Endothelial cell of umbilical vein (primary cell): ENCODE results near the gene ANKRD44. TPM values are rescaled to one million over a fixed set of nuclear protein-coding genes. Genes with fewer than 3 reads are reported as not detected.

Experiments used
- BruUV-seq: library from RNA; stranded (reverse); fragments of 400-500 nt; replicated peaks from 2 replicates; lab custom pipeline; 2021; lab: Mats Ljungman, UMichigan
- CTCF ChIA-PET: fragments of 300-600, 350-600 bp; sonication (Branson Sonifier 250); formaldehyde crosslinking; loops from one replicate; lab custom pipeline; 2021; ENCODE audit warnings: antibody characterized with exemption, inconsistent platforms; lab: Charles Lee
- POLR2A ChIA-PET: fragments of 300-600, 350-600 bp; sonication (Branson Sonifier 250); formaldehyde crosslinking; loops from one replicate; lab custom pipeline; 2021; ENCODE audit warnings: antibody characterized with exemption, inconsistent platforms; lab: Charles Lee
- DNase-seq: peaks from one replicate; pipeline ENCODE4 v3.0.0-alpha.2; 2011; ENCODE audit warnings: low read depth, low spot score
- FAIRE-seq: peaks from 2 replicates; lab custom pipeline; 2011; peaks lifted over from hg19 to GRCh38; lab: Jason Lieb, UNC
- H2AFZ ChIP-seq: 2 replicates; pipeline ENCODE4 v1.6.0; 2012; ENCODE audit warnings: low read depth, low read length, control low read depth, inconsistent platforms
- H3K27ac ChIP-seq: 2 replicates; pipeline ENCODE4 v1.5.1; 2011; ENCODE audit warnings: low read depth, mild to moderate bottlenecking, control low read depth, low read length, moderate library complexity; ENCODE audit not compliant: insufficient read depth
- H3K27me3 ChIP-seq, 2 experiments: 2 replicates each; pipeline versions ENCODE4 v1.6.0 to v1.6.1; 2011; ENCODE audit warnings: low read length in 2 of 2, mixed read lengths in 1 of 2; ENCODE audit not compliant: control insufficient read depth in 2 of 2, insufficient read depth in 2 of 2
- H3K36me3 ChIP-seq, 2 experiments: 2 replicates in 1 of 2; 3 replicates in 1 of 2; pipeline ENCODE4 v1.5.1; 2011; ENCODE audit warnings: low read length in 2 of 2, mild to moderate bottlenecking in 1 of 2, moderate library complexity in 1 of 2; ENCODE audit not compliant: control insufficient read depth in 2 of 2, insufficient read depth in 2 of 2; ENCODE audit errors: extremely low read depth in 1 of 2
- H3K4me1 ChIP-seq: 3 replicates; pipeline ENCODE4 v1.5.1; 2011; ENCODE audit warnings: mild to moderate bottlenecking, low read length; ENCODE audit not compliant: control insufficient read depth, insufficient read depth; ENCODE audit errors: extremely low read depth
- H3K4me2 ChIP-seq: 2 replicates; pipeline ENCODE4 v1.6.1; 2011; ENCODE audit warnings: low read length, control low read depth, mixed read lengths; ENCODE audit not compliant: insufficient read depth
- H3K4me3 ChIP-seq, 3 experiments: fragments of 200-600 bp in 1 of 3; sonication (generic), shearing (Covaris generic) in 1 of 3; replicated peaks in 1 of 3; 2 replicates each; pipeline ENCODE4 v1.5.1; 2011 to 2016; ENCODE audit warnings: control low read depth in 3 of 3, low read length in 3 of 3, mild to moderate bottlenecking in 2 of 3, inconsistent platforms in 1 of 3, low read depth in 1 of 3, moderate library complexity in 1 of 3; ENCODE audit not compliant: insufficient read depth in 1 of 3
- H3K79me2 ChIP-seq: 2 replicates; pipeline ENCODE4 v1.6.0; 2012; ENCODE audit warnings: low read length, inconsistent platforms; ENCODE audit not compliant: control insufficient read depth, insufficient read depth
- H3K9ac ChIP-seq: replicated peaks from 2 replicates; pipeline ENCODE3; 2011; ENCODE audit warnings: low read length, control low read depth; ENCODE audit not compliant: insufficient read depth; ENCODE audit errors: extremely low read depth
- H3K9me1 ChIP-seq: replicated peaks from 3 replicates; pipeline ENCODE4 v1.6.0; 2011; ENCODE audit warnings: mild to moderate bottlenecking, low read length; ENCODE audit not compliant: control insufficient read depth, insufficient read depth; ENCODE audit errors: extremely low read depth
- H3K9me3 ChIP-seq: replicated peaks from 2 replicates; pipeline ENCODE4 v1.5.1; 2012; ENCODE audit warnings: low read length, inconsistent platforms; ENCODE audit not compliant: control insufficient read depth, insufficient read depth
- H4K20me1 ChIP-seq: replicated peaks from 2 replicates; pipeline ENCODE3; 2011; ENCODE audit warnings: mild to moderate bottlenecking, low read length; ENCODE audit not compliant: control insufficient read depth, insufficient read depth; ENCODE audit errors: extremely low read depth
- CTCF ChIP-seq, 2 donors: IDR thresholded peaks; 1 replicate in 1 of 2; 2 replicates in 1 of 2; pipeline ENCODE4 v1.5.1; 2011; ENCODE audit warnings: low read length in 2 of 2, mild to moderate bottlenecking in 2 of 2, moderate library complexity in 2 of 2, control low read depth in 1 of 2, inconsistent platforms in 1 of 2, low read depth in 1 of 2; ENCODE audit not compliant: insufficient read depth in 1 of 2; ENCODE audit errors: extremely low read depth in 1 of 2
- EZH2 ChIP-seq: IDR thresholded peaks from 2 replicates; pipeline ENCODE4 v1.6.1; 2012; ENCODE audit warnings: borderline replicate concordance, low read depth, mild to moderate bottlenecking, moderate library complexity, low read length, inconsistent platforms; ENCODE audit not compliant: severe bottlenecking
- FOS ChIP-seq: IDR thresholded peaks from 2 replicates; pipeline ENCODE4 v1.6.1; 2011; ENCODE audit warnings: mild to moderate bottlenecking, low read length, moderate library complexity, borderline replicate concordance; ENCODE audit not compliant: insufficient read depth
- GATA2 ChIP-seq: IDR thresholded peaks from 2 replicates; pipeline ENCODE4 v1.7.0; 2011; ENCODE audit warnings: low read depth, mild to moderate bottlenecking, moderate library complexity, mixed read lengths, low read length; ENCODE audit not compliant: insufficient read length, insufficient read depth
- JUN ChIP-seq: IDR thresholded peaks from 2 replicates; pipeline ENCODE4 v1.6.1; 2011; ENCODE audit warnings: borderline replicate concordance, low read depth; ENCODE audit not compliant: insufficient read length, insufficient read depth
- MYC ChIP-seq: IDR thresholded peaks from one replicate; pipeline ENCODE4 v1.6.1; 2011; ENCODE audit warnings: mild to moderate bottlenecking, low read depth, low read length
- POLR2A ChIP-seq: IDR thresholded peaks from 2 replicates; pipeline ENCODE4 v1.6.1; 2012; ENCODE audit warnings: low read depth, mild to moderate bottlenecking, control low read depth, low read length
- POLR2AphosphoS5 ChIP-seq: IDR thresholded peaks from 2 replicates; pipeline ENCODE4 v1.6.1; 2012; ENCODE audit warnings: low read depth, mild to moderate bottlenecking, control low read depth, low read length, moderate library complexity; ENCODE audit not compliant: insufficient read depth
- dilution Hi-C: fragments of 300-500 bp; cut with MboI; formaldehyde crosslinking; loops from one replicate; pipeline ENCODE4 v1.15.0; 2019; ENCODE audit warnings: low sequenced_read_pairs; ENCODE audit not compliant: extremely low pct_ligation_motif_present
- intact Hi-C: fragments of 100-400 bp; cut with micrococcal nuclease; formaldehyde crosslinking; loops from one replicate; pipeline ENCODE4 v1.10.0; 2022
- polyA plus RNA-seq, 4 experiments: library from polyadenylated mRNA; depleted of rRNA in 3 of 4; stranded (reverse) in 3 of 4; unstranded in 1 of 4; fragments of >200 nt; gene quantifications; 2 replicates each; pipeline versions ENCODE4 v1.2.1 to v1.2.3, GENCODE V29; 2011 to 2012; ENCODE audit warnings: missing spikeins in 1 of 4
- total RNA-seq: library from RNA; stranded (reverse); gene quantifications from 2 replicates; pipeline ENCODE4 v1.2.3, GENCODE V29; 2021
- TF ChIP-seq, protein P1 (sequence below): IDR thresholded peaks from 2 replicates; pipeline ENCODE4 v1.6.1; 2011; ENCODE audit not compliant: insufficient read depth, insufficient read length

The ANKRD44 gene
- total and polyA plus RNA-seq, 2 donors (not counting 3 experiments of a cell fraction or from before 2014, with no cell fraction given), result 3.4 to 6.1 TPM

- Histone ChIP-seq H3K36me3 (no peaks in the 10 kb centered on the region), H3K9ac (no peak overlapping the region), H3K27ac (no peak overlapping the region), H3K9me1 (no peaks in the 10 kb centered on the region), H3K27me3 (peaks cover 0 to 5% of the 10 kb centered on the region in 2 experiments), H3K9me3 (no peaks in the 10 kb centered on the region), H3K4me3 (no peak overlapping the region), H3K4me1 (peaks cover 3% of the 10 kb centered on the region), H4K20me1 (no peaks in the 10 kb centered on the region), H3K79me2 (no peaks in the 10 kb centered on the region), H3K4me2 (no peak overlapping the region), H2AFZ (no peak overlapping the region)
- POLR2A ChIA-PET, result no interaction called here
- intact Hi-C loops, result no loop called here
- CTCF ChIA-PET, result no interaction called here
- TF ChIP-seq POLR2AphosphoS5 (no peak), JUN (no peak), EZH2 (no peak), GATA2 (no peak), CTCF (IDR thresholded peaks at IDR 0.05; ENCODE audit: extremely low read depth in 1 of 2, insufficient read depth in 1 of 2, low read depth in 1 of 2, low read length in 2 of 2) (no peak), FOS (no peak), MYC (no peak), POLR2A (no peak)
- TF ChIP-seq, protein P1, sequence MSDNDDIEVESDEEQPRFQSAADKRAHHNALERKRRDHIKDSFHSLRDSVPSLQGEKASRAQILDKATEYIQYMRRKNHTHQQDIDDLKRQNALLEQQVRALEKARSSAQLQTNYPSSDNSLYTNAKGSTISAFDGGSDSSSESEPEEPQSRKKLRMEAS, result no peak
- no TSS peak for BruUV-seq
- DNase-seq, result no peak
- no peak for FAIRE-seq
- dilution Hi-C loops, result no loop called here
Measured at GRCh38 chr2:197185676-197186075, 124.9 kb downstream of the ANKRD44 start.
